ENCODE measurements around the gene ANXA11.
"Not testable (repeated sequence)": the region's sequence is repeated elsewhere in the genome, so short reads cannot be mapped to it uniquely, and the experiment has no call there.

Gene ANXA11

DNA sequence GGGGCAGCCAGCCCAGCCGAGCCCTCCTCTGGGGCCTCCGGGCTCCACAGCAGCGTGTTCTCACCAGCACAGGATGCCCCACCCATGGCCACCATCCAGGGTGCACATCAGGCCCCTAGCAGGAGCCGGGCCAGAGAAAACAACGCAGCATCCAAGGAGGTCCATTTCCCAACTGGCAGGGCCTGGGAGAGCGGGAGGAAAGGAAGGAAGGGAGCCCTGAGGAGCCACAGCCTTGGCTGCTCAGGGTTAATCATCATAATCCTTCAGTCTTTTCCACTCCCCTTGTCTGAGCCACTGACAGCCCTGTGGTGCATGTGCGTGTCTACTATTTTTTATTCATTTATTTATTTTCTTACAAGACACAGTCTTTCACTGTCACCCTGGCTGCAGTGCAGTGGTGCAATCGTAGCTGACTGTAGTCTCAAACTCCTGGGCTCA is 69.2 kb downstream of the ANXA11 start:
- no peak for DNase-seq (ENCODE audit: insufficient read length, low spot score)
- no peak for FAIRE-seq
- TF ChIP-seq POLR2A (IDR thresholded peaks at IDR 0.05; ENCODE audit: low read depth, low read length), result no peak
- no peak for TF ChIP-seq SPI1 (IDR thresholded peaks at IDR 0.05; ENCODE audit: low read depth, low read length)
- no peak for TF ChIP-seq POU2F2 (IDR thresholded peaks at IDR 0.05; ENCODE audit: low read depth, low read length)
- no peak for TF ChIP-seq TAF1 (IDR thresholded peaks at IDR 0.05; ENCODE audit: low read depth, low read length)
- TF ChIP-seq PAX5 (IDR thresholded peaks at IDR 0.05; ENCODE audit: insufficient read depth, low read length, severe bottlenecking), result no peak
- TF ChIP-seq POLR2AphosphoS5 (IDR thresholded peaks at IDR 0.05; ENCODE audit: low read depth, low read length), result no peak

DNA sequence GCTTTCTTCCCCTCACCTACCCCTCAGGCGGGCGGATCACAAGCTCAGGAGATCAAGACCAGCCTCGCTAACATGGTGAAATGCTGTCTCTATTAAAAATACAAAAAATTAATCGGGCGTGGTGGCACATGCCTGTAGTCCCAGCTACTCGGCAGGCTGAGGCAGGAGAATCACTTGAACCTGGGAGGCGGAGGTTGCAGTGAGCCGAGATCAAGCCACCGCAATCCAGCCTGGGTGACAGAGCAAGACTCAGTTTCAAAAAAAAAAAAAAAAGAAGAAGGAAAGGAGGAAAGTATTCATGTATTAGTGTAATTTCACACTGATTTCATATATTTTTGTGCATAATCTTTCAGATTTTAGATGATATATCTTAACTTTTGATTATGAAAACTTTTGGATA is 71.7 kb downstream of the ANXA11 start:
- FAIRE-seq; DNase-seq (ENCODE audit: insufficient read length, low spot score): not testable (repeated sequence)

DNA sequence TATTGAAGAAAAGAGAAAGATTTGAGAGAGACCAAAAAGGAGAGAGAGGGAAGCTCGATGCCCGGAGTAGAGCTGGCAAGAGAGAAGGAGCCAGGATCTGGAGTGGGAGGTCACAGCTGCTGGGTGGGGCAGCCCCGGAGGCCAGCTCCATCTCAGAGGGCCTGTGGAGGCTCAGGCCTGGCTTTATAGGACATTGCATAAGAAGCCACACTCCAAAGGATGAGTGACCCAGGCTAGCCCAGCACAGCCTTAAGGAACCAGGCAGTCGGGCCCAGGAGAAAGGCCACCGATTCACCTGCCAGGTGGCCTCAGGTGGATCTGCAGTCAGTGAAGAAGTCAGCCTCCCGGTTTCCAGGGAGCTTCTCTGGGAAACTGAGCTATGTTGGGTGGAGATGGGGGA is 72.1 kb downstream of the ANXA11 start:
- DNase-seq (ENCODE audit: insufficient read length, low spot score) (no peak), FAIRE-seq (no peak)
- no peak for TF ChIP-seq POLR2A (IDR thresholded peaks at IDR 0.05; ENCODE audit: low read depth, low read length)
- TF ChIP-seq POU2F2 (IDR thresholded peaks at IDR 0.05; ENCODE audit: low read depth, low read length), result no peak
- no peak for TF ChIP-seq SPI1 (IDR thresholded peaks at IDR 0.05; ENCODE audit: low read depth, low read length)
- no peak for TF ChIP-seq PAX5 (IDR thresholded peaks at IDR 0.05; ENCODE audit: insufficient read depth, low read length, severe bottlenecking)
- no peak for TF ChIP-seq TAF1 (IDR thresholded peaks at IDR 0.05; ENCODE audit: low read depth, low read length)

DNA sequence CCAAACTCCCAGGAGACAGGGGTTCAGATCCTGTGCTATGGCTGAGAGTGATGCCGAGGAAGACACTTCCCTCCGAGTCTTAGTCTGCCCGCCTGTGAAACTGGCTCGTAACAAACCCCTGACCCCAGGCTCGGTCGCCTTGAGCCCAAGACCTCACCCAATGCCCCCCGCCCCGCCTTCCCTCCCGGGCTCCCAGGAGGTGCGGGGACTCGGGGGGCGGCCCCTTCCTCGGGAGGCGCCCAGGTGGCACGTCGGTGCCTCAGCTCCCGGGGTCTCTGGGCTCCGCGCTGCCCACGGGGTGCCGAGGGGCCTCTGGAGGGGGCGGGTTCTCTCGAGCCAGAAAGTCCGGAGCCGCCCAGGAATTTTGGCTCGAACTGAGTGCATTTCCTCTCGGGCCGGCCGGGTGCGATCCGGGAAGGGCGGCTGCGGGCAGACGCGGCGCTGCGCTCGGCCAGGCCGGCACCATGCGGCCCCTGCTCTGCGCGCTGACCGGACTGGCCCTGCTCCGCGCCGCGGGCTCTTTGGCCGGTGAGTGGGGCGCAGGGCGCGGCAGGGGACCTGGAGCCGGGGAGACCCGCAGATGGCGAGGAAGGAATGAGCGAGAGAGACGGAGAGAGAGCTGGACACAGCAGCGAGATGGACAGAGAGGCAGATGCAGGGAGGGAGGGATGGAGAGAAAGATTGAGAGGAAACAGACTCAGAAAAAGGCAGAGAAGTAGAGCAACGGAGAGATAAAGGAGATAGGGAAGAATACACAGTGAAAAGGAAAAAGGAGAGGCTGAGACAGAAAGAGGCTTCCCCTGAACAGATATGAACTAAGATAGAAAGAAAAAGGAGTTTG is 72.8 kb downstream of the ANXA11 start, which contains the start of gene PLAC9:
Gene PLAC9 (plus strand): TSS at position 432 of the 841 bp plus-strand sequence. CDS start 33 bp downstream, at position 465.
- TF ChIP-seq POLR2A (IDR thresholded peaks at IDR 0.05; ENCODE audit: low read depth, low read length), result no peak
- no peak for TF ChIP-seq SPI1 (IDR thresholded peaks at IDR 0.05; ENCODE audit: low read depth, low read length)
- TF ChIP-seq POLR2AphosphoS5 (IDR thresholded peaks at IDR 0.05; ENCODE audit: low read depth, low read length), result no peak
- no peak for TF ChIP-seq TAF1 (IDR thresholded peaks at IDR 0.05; ENCODE audit: low read depth, low read length)
- TF ChIP-seq POU2F2 (IDR thresholded peaks at IDR 0.05; ENCODE audit: low read depth, low read length), result no peak

DNA sequence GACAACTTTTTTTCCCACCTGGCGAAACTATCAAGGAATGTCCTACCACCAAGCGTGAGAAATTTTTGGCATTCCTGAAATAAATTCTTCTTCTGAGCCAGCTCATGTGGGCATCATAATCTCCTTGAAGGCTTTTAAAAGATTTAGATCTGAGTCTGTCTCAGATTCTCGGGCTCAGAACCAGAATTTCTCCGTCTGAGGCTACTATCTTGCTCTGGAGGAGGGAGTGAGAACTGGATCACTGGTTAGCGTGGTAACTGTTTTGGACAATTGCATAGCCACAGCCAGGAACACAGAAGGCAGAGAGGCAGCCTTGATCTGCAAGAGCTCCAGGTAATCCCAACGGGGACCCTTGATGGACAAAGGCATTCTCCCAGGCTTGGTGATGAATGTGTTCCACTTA is 73.8 kb downstream of the ANXA11 start:
- DNase-seq (ENCODE audit: insufficient read length, low spot score), result no peak
- TF ChIP-seq SPI1 (IDR thresholded peaks at IDR 0.05; ENCODE audit: low read depth, low read length), result no peak
- no peak for TF ChIP-seq TAF1 (IDR thresholded peaks at IDR 0.05; ENCODE audit: low read depth, low read length)
- TF ChIP-seq POLR2AphosphoS5 (IDR thresholded peaks at IDR 0.05; ENCODE audit: low read depth, low read length), result no peak
- TF ChIP-seq POU2F2 (IDR thresholded peaks at IDR 0.05; ENCODE audit: low read depth, low read length), result no peak
- TF ChIP-seq POLR2A (IDR thresholded peaks at IDR 0.05; ENCODE audit: low read depth, low read length), result no peak
- no peak for TF ChIP-seq PAX5 (IDR thresholded peaks at IDR 0.05; ENCODE audit: insufficient read depth, low read length, severe bottlenecking)
- FAIRE-seq, result no peak

More for the DNA sequence above, 72.8 kb downstream of the ANXA11 start, which contains the start of gene PLAC9:
- no peak for DNase-seq (ENCODE audit: insufficient read length, low spot score)
- FAIRE-seq, result no peak

DNA sequence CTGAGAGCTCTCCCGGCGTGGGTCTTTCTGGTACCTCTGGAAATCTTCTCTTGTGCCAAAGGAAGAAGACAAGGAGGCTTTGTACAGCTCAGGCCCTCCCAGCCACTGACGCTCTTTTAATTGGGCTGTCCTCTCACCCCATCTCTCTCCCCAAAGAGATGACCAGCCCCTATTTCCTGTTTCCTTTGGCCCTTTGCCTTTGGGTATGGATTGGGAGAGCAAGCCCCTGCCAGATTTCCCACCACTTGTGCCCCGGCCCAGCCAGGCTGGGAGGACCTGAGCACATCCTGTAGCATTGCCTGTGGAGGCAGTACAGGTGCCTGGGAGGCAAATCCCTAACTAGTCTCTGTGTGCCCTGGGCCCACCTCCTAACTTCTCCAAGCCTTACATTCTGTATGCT is 78.5 kb downstream of the ANXA11 start:
- DNase-seq (ENCODE audit: insufficient read length, low spot score) (no peak), FAIRE-seq (no peak)
- TF ChIP-seq POLR2A (IDR thresholded peaks at IDR 0.05; ENCODE audit: low read depth, low read length) (no peak), PAX5 (IDR thresholded peaks at IDR 0.05; ENCODE audit: insufficient read depth, low read length, severe bottlenecking) (no peak), POLR2AphosphoS5 (IDR thresholded peaks at IDR 0.05; ENCODE audit: low read depth, low read length) (no peak), POU2F2 (IDR thresholded peaks at IDR 0.05; ENCODE audit: low read depth, low read length) (no peak), TAF1 (IDR thresholded peaks at IDR 0.05; ENCODE audit: low read depth, low read length) (no peak), SPI1 (IDR thresholded peaks at IDR 0.05; ENCODE audit: low read depth, low read length) (no peak)

DNA sequence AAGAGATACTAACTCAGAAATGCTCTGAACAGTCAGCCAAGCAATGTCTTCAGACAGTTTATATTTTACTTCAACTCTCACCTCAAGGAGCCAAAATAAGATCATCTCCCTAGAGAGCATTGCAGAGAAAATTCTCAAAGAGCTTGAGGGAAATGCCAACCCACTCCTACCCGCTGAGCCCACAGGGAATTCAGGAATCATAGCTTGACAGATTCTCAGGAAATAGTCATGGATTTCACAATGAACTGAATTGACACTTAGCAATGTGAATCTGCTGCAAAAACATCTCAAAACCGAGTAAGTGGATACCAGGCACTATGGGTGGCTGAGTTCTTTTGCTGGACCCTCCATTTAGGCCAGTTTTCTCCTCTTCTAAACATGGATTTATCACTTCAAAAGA is 82.6 kb downstream of the ANXA11 start:
- no peak for FAIRE-seq
- DNase-seq (ENCODE audit: insufficient read length, low spot score), result no peak
- TF ChIP-seq TAF1 (IDR thresholded peaks at IDR 0.05; ENCODE audit: low read depth, low read length), result no peak
- no peak for TF ChIP-seq SPI1 (IDR thresholded peaks at IDR 0.05; ENCODE audit: low read depth, low read length)
- TF ChIP-seq POU2F2 (IDR thresholded peaks at IDR 0.05; ENCODE audit: low read depth, low read length), result no peak
- no peak for TF ChIP-seq POLR2A (IDR thresholded peaks at IDR 0.05; ENCODE audit: low read depth, low read length)
- TF ChIP-seq PAX5 (IDR thresholded peaks at IDR 0.05; ENCODE audit: insufficient read depth, low read length, severe bottlenecking), result no peak
- TF ChIP-seq POLR2AphosphoS5 (IDR thresholded peaks at IDR 0.05; ENCODE audit: low read depth, low read length), result no peak

DNA sequence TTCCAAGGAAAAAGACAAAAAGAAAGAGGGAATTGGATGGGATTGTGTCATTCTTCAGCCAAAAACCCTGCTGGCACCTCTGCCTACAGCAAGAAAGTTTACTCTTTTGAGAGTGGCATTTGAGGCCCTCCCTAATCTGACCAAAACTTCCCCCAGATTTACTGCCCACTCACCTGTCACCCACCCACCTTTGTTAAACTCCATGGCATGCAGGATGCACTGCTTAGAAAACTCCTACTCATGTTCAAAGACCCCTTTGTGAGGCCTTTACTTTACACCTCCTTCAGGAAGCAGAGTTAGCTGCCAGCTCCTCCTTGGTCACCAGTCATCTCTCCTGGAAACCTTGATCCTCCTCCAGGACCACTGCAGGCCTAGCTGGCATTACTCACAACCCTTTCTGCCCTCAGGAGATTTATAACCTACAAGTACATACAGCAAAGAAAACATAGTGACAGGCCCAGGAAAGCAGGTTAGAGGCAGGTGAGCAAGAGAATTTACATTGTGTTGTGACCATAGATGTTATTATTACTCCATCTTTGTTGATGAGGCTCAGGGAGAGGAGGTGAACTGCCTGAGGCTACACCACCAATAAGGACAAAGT is 83.1 kb downstream of the ANXA11 start:
- TF ChIP-seq PAX5 (IDR thresholded peaks at IDR 0.05; ENCODE audit: insufficient read depth, low read length, severe bottlenecking), result no peak
- TF ChIP-seq POLR2AphosphoS5 (IDR thresholded peaks at IDR 0.05; ENCODE audit: low read depth, low read length), result no peak
- TF ChIP-seq TAF1 (IDR thresholded peaks at IDR 0.05; ENCODE audit: low read depth, low read length), result no peak
- TF ChIP-seq SPI1 (IDR thresholded peaks at IDR 0.05; ENCODE audit: low read depth, low read length), result no peak
- no peak for TF ChIP-seq POU2F2 (IDR thresholded peaks at IDR 0.05; ENCODE audit: low read depth, low read length)
- TF ChIP-seq POLR2A (IDR thresholded peaks at IDR 0.05; ENCODE audit: low read depth, low read length), result no peak
- FAIRE-seq (no peak), DNase-seq (ENCODE audit: insufficient read length, low spot score) (no peak)

DNA sequence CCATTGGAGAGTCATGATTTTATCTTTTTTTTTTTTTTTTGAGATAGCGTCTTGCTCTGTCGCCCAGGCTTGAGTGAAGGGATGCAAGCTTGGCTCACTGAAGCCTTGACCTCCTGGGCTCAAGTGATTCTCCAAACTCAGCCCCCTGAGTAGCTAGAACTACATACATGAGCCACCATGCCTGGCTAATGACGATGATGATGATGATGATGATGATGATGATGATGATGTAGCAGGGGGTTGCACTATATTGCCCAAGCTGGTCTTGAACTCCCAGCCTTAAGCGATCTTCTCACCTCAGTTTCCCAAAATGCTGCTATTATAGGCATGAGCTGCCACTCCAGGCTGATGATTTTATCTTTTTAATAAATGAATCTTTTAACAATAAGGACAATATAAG is 86.7 kb downstream of the ANXA11 start:
- FAIRE-seq, result no peak
- no peak for TF ChIP-seq POLR2A (IDR thresholded peaks at IDR 0.05; ENCODE audit: low read depth, low read length)
- no peak for TF ChIP-seq POLR2AphosphoS5 (IDR thresholded peaks at IDR 0.05; ENCODE audit: low read depth, low read length)
- TF ChIP-seq PAX5 (IDR thresholded peaks at IDR 0.05; ENCODE audit: insufficient read depth, low read length, severe bottlenecking), result no peak
- TF ChIP-seq POU2F2 (IDR thresholded peaks at IDR 0.05; ENCODE audit: low read depth, low read length), result no peak
- no peak for TF ChIP-seq TAF1 (IDR thresholded peaks at IDR 0.05; ENCODE audit: low read depth, low read length)
- TF ChIP-seq SPI1 (IDR thresholded peaks at IDR 0.05; ENCODE audit: low read depth, low read length), result no peak
- DNase-seq (ENCODE audit: insufficient read length, low spot score), result no peak

Measured in GM12891 (cell line).